Islet precursor cell (in vitro differentiated cells): ENCODE measurements around the gene TSHZ1.

Experiments used
- DNase-seq: peaks from one replicate; pipeline ENCODE4 v3.0.0-alpha.2; 2018

The TSHZ1 gene

GRCh38 chr18:75208155-75208835, 2.3 kb upstream of the TSHZ1 start:
- DNase-seq: peak; percentile 68

GRCh38 chr18:75208836-75209128, 1.8 kb upstream of the TSHZ1 start:
- DNase-seq: no peak

GRCh38 chr18:75209129-75209950, 1.3 kb upstream of the TSHZ1 start, which contains the start of gene PTGR3:
Gene PTGR3, minus strand, starts transcription at chr18:75209139. Its CDS starts 81 bp downstream, at chr18:75209058.
- DNase-seq: peak; percentile 89

GRCh38 chr18:75209951-75210258, 692 bp upstream of the TSHZ1 start:
- no peak for DNase-seq

- no peak for DNase-seq
Measured at GRCh38 chr18:75211002-75211621, 515 bp downstream of the TSHZ1 start.

- DNase-seq: no peak
Measured at GRCh38 chr18:75211626-75211952, 992 bp downstream of the TSHZ1 start.

- peak; percentile 68 for DNase-seq
Measured at GRCh38 chr18:75211953-75212750, 1.6 kb downstream of the TSHZ1 start.

- DNase-seq: no peak
Measured at GRCh38 chr18:75212751-75213090, 2.1 kb downstream of the TSHZ1 start.

- DNase-seq: no peak
Measured at GRCh38 chr18:75213611-75214331, 3.2 kb downstream of the TSHZ1 start.

GRCh38 chr18:75214332-75214690, 3.7 kb downstream of the TSHZ1 start:
- DNase-seq: no peak

GRCh38 chr18:75214766-75215510, 4.3 kb downstream of the TSHZ1 start:
- no peak for DNase-seq

GRCh38 chr18:75215663-75216062, 5.1 kb downstream of the TSHZ1 start:
- DNase-seq: no peak

GRCh38 chr18:75216212-75216910, 5.8 kb downstream of the TSHZ1 start:
- DNase-seq: no peak

GRCh38 chr18:75216911-75217689, 6.5 kb downstream of the TSHZ1 start:
- no peak for DNase-seq

GRCh38 chr18:75218065-75218923, 7.7 kb downstream of the TSHZ1 start:
- no peak for DNase-seq

- DNase-seq: no peak
Measured at GRCh38 chr18:75219745-75220375, 9.3 kb downstream of the TSHZ1 start.

GRCh38 chr18:75220551-75221355, 10.2 kb downstream of the TSHZ1 start:
- DNase-seq: no peak

- no peak for DNase-seq
Measured at GRCh38 chr18:75221397-75221796, 10.8 kb downstream of the TSHZ1 start.
